Endothelial cell of umbilical vein (primary cell): ENCODE results near the gene CADPS. TPM values are rescaled to one million over a fixed set of nuclear protein-coding genes. Genes with fewer than 3 reads are reported as not detected.

ENCODE experiments used
- BruUV-seq: library from RNA; stranded (reverse); fragments of 400-500 nt; replicated peaks from 2 replicates; lab custom pipeline; 2021; lab: Mats Ljungman, UMichigan
- CTCF ChIA-PET: fragments of 300-600, 350-600 bp; sonication (Branson Sonifier 250); formaldehyde crosslinking; loops from one replicate; lab custom pipeline; 2021; ENCODE audit warnings: antibody characterized with exemption, inconsistent platforms; lab: Charles Lee
- POLR2A ChIA-PET: fragments of 300-600, 350-600 bp; sonication (Branson Sonifier 250); formaldehyde crosslinking; loops from one replicate; lab custom pipeline; 2021; ENCODE audit warnings: antibody characterized with exemption, inconsistent platforms; lab: Charles Lee
- DNase-seq: peaks from one replicate; pipeline ENCODE4 v3.0.0-alpha.2; 2011; ENCODE audit warnings: low read depth, low spot score
- FAIRE-seq: peaks from 2 replicates; lab custom pipeline; 2011; peaks lifted over from hg19 to GRCh38; lab: Jason Lieb, UNC
- H2AFZ ChIP-seq: 2 replicates; pipeline ENCODE4 v1.6.0; 2012; ENCODE audit warnings: low read depth, low read length, control low read depth, inconsistent platforms
- H3K27ac ChIP-seq: 2 replicates; pipeline ENCODE4 v1.5.1; 2011; ENCODE audit warnings: low read depth, mild to moderate bottlenecking, control low read depth, low read length, moderate library complexity; ENCODE audit not compliant: insufficient read depth
- H3K27me3 ChIP-seq, 2 experiments: 2 replicates each; pipeline versions ENCODE4 v1.6.0 to v1.6.1; 2011; ENCODE audit warnings: low read length in 2 of 2, mixed read lengths in 1 of 2; ENCODE audit not compliant: control insufficient read depth in 2 of 2, insufficient read depth in 2 of 2
- H3K36me3 ChIP-seq, 2 experiments: 2 replicates in 1 of 2; 3 replicates in 1 of 2; pipeline ENCODE4 v1.5.1; 2011; ENCODE audit warnings: low read length in 2 of 2, mild to moderate bottlenecking in 1 of 2, moderate library complexity in 1 of 2; ENCODE audit not compliant: control insufficient read depth in 2 of 2, insufficient read depth in 2 of 2; ENCODE audit errors: extremely low read depth in 1 of 2
- H3K4me1 ChIP-seq: 3 replicates; pipeline ENCODE4 v1.5.1; 2011; ENCODE audit warnings: mild to moderate bottlenecking, low read length; ENCODE audit not compliant: control insufficient read depth, insufficient read depth; ENCODE audit errors: extremely low read depth
- H3K4me2 ChIP-seq: 2 replicates; pipeline ENCODE4 v1.6.1; 2011; ENCODE audit warnings: low read length, control low read depth, mixed read lengths; ENCODE audit not compliant: insufficient read depth
- H3K4me3 ChIP-seq, 3 experiments: fragments of 200-600 bp in 1 of 3; sonication (generic), shearing (Covaris generic) in 1 of 3; replicated peaks in 1 of 3; 2 replicates each; pipeline ENCODE4 v1.5.1; 2011 to 2016; ENCODE audit warnings: control low read depth in 3 of 3, low read length in 3 of 3, mild to moderate bottlenecking in 2 of 3, inconsistent platforms in 1 of 3, low read depth in 1 of 3, moderate library complexity in 1 of 3; ENCODE audit not compliant: insufficient read depth in 1 of 3
- H3K79me2 ChIP-seq: 2 replicates; pipeline ENCODE4 v1.6.0; 2012; ENCODE audit warnings: low read length, inconsistent platforms; ENCODE audit not compliant: control insufficient read depth, insufficient read depth
- H3K9ac ChIP-seq: replicated peaks from 2 replicates; pipeline ENCODE3; 2011; ENCODE audit warnings: low read length, control low read depth; ENCODE audit not compliant: insufficient read depth; ENCODE audit errors: extremely low read depth
- H3K9me1 ChIP-seq: replicated peaks from 3 replicates; pipeline ENCODE4 v1.6.0; 2011; ENCODE audit warnings: mild to moderate bottlenecking, low read length; ENCODE audit not compliant: control insufficient read depth, insufficient read depth; ENCODE audit errors: extremely low read depth
- H3K9me3 ChIP-seq: replicated peaks from 2 replicates; pipeline ENCODE4 v1.5.1; 2012; ENCODE audit warnings: low read length, inconsistent platforms; ENCODE audit not compliant: control insufficient read depth, insufficient read depth
- H4K20me1 ChIP-seq: replicated peaks from 2 replicates; pipeline ENCODE3; 2011; ENCODE audit warnings: mild to moderate bottlenecking, low read length; ENCODE audit not compliant: control insufficient read depth, insufficient read depth; ENCODE audit errors: extremely low read depth
- CTCF ChIP-seq, 2 donors: IDR thresholded peaks; 1 replicate in 1 of 2; 2 replicates in 1 of 2; pipeline ENCODE4 v1.5.1; 2011; ENCODE audit warnings: low read length in 2 of 2, mild to moderate bottlenecking in 2 of 2, moderate library complexity in 2 of 2, control low read depth in 1 of 2, inconsistent platforms in 1 of 2, low read depth in 1 of 2; ENCODE audit not compliant: insufficient read depth in 1 of 2; ENCODE audit errors: extremely low read depth in 1 of 2
- EZH2 ChIP-seq: IDR thresholded peaks from 2 replicates; pipeline ENCODE4 v1.6.1; 2012; ENCODE audit warnings: borderline replicate concordance, low read depth, mild to moderate bottlenecking, moderate library complexity, low read length, inconsistent platforms; ENCODE audit not compliant: severe bottlenecking
- FOS ChIP-seq: IDR thresholded peaks from 2 replicates; pipeline ENCODE4 v1.6.1; 2011; ENCODE audit warnings: mild to moderate bottlenecking, low read length, moderate library complexity, borderline replicate concordance; ENCODE audit not compliant: insufficient read depth
- GATA2 ChIP-seq: IDR thresholded peaks from 2 replicates; pipeline ENCODE4 v1.7.0; 2011; ENCODE audit warnings: low read depth, mild to moderate bottlenecking, moderate library complexity, mixed read lengths, low read length; ENCODE audit not compliant: insufficient read length, insufficient read depth
- JUN ChIP-seq: IDR thresholded peaks from 2 replicates; pipeline ENCODE4 v1.6.1; 2011; ENCODE audit warnings: borderline replicate concordance, low read depth; ENCODE audit not compliant: insufficient read length, insufficient read depth
- MAX ChIP-seq: IDR thresholded peaks from 2 replicates; pipeline ENCODE4 v1.6.1; 2011; ENCODE audit not compliant: insufficient read depth, insufficient read length
- MYC ChIP-seq: IDR thresholded peaks from one replicate; pipeline ENCODE4 v1.6.1; 2011; ENCODE audit warnings: mild to moderate bottlenecking, low read depth, low read length
- POLR2A ChIP-seq: IDR thresholded peaks from 2 replicates; pipeline ENCODE4 v1.6.1; 2012; ENCODE audit warnings: low read depth, mild to moderate bottlenecking, control low read depth, low read length
- POLR2AphosphoS5 ChIP-seq: IDR thresholded peaks from 2 replicates; pipeline ENCODE4 v1.6.1; 2012; ENCODE audit warnings: low read depth, mild to moderate bottlenecking, control low read depth, low read length, moderate library complexity; ENCODE audit not compliant: insufficient read depth
- dilution Hi-C: fragments of 300-500 bp; cut with MboI; formaldehyde crosslinking; loops from one replicate; pipeline ENCODE4 v1.15.0; 2019; ENCODE audit warnings: low sequenced_read_pairs; ENCODE audit not compliant: extremely low pct_ligation_motif_present
- intact Hi-C: fragments of 100-400 bp; cut with micrococcal nuclease; formaldehyde crosslinking; loops from one replicate; pipeline ENCODE4 v1.10.0; 2022
- polyA plus RNA-seq, 4 experiments: library from polyadenylated mRNA; depleted of rRNA in 3 of 4; stranded (reverse) in 3 of 4; unstranded in 1 of 4; fragments of >200 nt; gene quantifications; 2 replicates each; pipeline versions ENCODE4 v1.2.1 to v1.2.3, GENCODE V29; 2011 to 2012; ENCODE audit warnings: missing spikeins in 1 of 4
- total RNA-seq: library from RNA; stranded (reverse); gene quantifications from 2 replicates; pipeline ENCODE4 v1.2.3, GENCODE V29; 2021

CADPS gene
- total and polyA plus RNA-seq, 2 donors (not counting 3 experiments of a cell fraction or from before 2014, with no cell fraction given), result not detected

GRCh38 chr3:62481962-62482361 is 393.3 kb downstream of the CADPS start:
- dilution Hi-C loops, result no loop called here
- CTCF ChIA-PET, result interaction anchor here (1.2 kb wide), 1 partner anchor 11 kb away, joined by 3 read pairs; no protein-coding TSS in a partner anchor
- BruUV-seq, result no TSS peak

More at GRCh38 chr3:62481962-62482361, 393.3 kb downstream of the CADPS start:
- DNase-seq (no peak), FAIRE-seq (no peak)
- no peak overlapping the region for H3K9ac ChIP-seq
- TF ChIP-seq GATA2 (no peak), FOS (no peak), CTCF (IDR thresholded peaks at IDR 0.05; ENCODE audit: extremely low read depth in 1 of 2, insufficient read depth in 1 of 2, low read depth in 1 of 2, low read length in 2 of 2) (no peak), POLR2AphosphoS5 (no peak), POLR2A (no peak), MAX (no peak), JUN (no peak), MYC (no peak), EZH2 (no peak)
- no peak overlapping the region for H2AFZ ChIP-seq
- no peaks in the 10 kb centered on the region for H3K79me2 ChIP-seq
- H4K20me1 ChIP-seq, result no peaks in the 10 kb centered on the region
- H3K4me3 ChIP-seq, result no peak overlapping the region
- no peaks in the 10 kb centered on the region for H3K4me1 ChIP-seq
- intact Hi-C loops, result no loop called here
- H3K9me3 ChIP-seq, result no peaks in the 10 kb centered on the region
- H3K27me3 ChIP-seq, result no peaks in the 10 kb centered on the region
- no peaks in the 10 kb centered on the region for H3K9me1 ChIP-seq
- H3K36me3 ChIP-seq, result no peaks in the 10 kb centered on the region
- POLR2A ChIA-PET, result no interaction called here
- H3K27ac ChIP-seq, result no peak overlapping the region
- H3K4me2 ChIP-seq, result no peak overlapping the region
